ENCODE results near the gene AOPEP.

AOPEP gene

DNA sequence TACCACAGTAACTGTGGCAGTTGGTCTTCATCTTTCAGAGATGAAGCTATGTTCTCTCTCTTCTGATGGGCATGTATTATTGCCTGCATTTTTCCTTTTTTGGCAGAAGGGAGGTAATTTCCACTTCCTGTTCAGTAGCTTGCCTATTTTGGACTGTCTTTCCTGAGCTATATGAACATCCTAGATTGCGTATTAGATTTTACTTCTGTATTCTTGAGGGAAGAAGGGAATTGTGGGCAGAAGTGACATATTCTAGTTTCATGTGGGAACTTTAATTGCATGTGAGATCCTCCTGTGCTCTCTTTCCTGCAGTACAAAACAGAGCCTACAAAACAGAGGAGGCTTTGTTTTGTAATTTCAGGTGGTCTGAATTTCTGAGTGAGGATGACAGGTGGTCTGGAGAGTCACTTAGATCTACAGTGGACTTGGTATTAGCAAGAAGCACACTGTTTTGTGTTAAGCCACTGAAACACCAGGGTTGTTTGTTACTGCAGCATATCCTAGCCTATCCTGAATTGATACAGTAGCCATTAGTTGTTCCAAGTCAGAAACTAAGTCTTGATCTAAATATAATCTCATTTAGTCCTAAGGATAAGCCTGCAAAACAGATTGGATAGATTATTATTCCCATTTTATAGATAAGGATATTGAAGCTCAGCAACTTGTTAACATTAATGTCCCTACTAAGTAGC lies 68.1 kb downstream of the AOPEP start:
- no peak for DNase-seq (ENCODE audit: low read depth)

DNA sequence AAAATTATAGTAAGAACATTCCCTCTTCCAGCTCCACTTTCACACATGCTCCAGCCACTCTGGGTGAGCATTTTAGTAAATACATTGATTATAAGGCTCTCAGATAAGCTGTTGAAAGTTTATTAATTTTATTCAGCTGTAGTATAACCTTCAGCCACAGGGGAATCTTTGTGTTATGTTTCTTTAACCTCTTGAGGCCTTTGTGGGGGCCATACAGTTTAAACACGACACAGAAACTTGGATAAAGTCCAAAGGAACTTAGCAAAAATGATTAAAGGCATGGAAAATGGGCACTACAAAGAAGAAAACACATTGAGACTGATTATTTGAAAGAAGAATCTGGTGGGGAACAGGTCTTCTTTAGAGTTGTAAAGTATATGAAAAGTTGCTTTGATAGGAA lies 70.2 kb downstream of the AOPEP start:
- DNase-seq (ENCODE audit: low read depth), result no peak

DNA sequence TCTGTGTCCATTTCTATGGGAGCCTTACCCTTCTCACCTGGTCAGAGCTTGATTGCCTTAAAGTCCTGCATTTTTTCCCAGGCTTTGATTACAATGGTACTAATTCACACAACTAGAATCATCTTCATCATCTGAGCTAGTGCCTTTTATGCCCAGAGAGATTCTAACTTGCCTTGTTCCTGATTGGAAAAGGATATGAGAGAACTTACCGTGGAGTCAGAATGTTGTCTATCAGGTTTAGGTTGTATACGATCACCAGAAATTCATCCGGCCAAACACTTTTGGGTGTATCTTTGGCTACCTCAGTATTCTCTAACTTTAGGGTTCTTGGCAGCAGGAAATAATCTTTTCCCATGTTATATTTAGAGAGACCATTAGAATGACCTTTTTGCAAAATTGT lies 71.7 kb downstream of the AOPEP start:
- DNase-seq (ENCODE audit: low read depth), result no peak

DNA sequence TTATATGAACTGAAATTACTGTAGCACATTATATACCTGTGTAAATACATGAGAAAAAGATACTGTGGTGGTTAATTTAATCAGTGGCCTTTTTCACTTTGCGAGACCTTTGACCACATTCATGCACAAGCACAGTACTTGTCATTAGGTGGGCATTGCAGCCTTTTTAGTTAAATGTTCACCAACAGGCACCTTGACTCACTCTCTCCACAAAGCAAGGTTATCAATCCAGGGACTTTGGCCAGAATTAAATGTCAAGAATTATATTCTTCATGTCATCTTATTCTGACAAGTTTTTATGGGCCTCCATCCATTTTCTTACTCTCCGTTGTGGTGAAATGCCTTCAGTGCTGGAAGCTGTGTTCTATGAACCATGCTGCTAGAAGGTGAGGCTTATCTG lies 72.2 kb downstream of the AOPEP start:
- no peak for DNase-seq (ENCODE audit: low read depth)

DNA sequence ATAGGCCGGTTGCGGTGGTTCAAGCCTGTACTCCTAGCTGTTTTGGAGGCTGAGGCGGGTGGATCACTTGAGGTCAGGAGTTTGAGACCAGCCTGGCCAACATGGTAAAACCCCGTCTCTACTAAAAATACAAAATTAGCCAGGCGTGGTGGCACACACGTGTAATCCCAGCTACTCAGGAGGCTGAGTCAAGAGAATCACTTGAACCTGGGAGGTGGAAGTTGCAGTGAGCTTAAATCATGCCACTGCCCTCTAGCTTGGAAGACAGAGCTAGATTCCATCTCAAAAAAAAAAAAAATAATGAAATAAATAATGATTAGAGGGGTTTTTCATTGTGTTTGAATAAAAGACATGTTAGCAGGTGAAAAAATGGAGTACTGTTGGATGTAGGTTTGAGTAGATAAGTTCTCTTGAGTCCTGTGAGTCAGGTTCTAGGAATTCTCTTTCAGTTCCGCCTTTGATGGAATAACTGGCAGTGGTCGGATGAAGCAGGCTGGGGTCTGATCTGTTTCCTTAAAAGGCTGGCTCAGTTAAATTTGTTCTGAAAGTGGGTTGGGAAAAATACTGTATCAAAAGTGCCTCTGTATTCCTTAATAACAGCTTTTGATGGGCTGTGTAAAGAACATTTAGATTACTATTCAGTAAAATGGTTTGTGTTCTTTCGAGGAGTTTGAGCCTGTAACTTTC lies 73.2 kb downstream of the AOPEP start:
- DNase-seq (ENCODE audit: low read depth), result no peak

DNA sequence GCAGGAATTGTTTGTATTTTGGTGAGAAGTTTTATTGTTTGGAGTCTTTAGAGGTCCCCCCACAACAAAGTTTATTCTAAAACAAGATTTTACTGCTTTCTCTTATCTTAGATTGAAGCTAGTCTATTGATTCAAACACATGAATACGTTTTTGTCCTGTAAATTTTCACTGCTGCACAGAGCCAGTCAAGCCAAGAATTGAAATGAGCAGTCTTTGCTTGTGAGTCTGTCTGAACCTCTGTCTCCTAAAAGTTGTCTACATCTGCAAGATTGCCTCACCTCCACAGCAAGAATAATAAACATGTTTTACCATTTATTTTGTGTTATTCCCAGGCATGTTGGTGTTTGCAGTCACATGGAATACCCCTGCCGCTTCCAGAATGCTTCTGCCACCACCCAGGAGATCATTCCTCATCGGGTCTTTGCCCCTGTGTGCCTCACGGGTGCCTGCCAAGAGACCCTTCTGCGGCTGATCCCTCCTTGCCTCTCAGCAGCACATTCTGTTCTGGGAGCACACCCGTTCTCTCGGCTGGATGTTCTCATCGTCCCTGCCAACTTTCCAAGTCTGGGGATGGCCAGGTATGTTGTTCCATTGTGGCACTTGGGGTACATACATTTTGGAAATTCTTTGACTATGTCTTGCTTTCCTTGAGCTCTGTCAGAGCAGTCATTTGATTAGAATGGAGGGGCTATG lies 74.1 kb downstream of the AOPEP start:
- DNase-seq (ENCODE audit: low read depth), result no peak

DNA sequence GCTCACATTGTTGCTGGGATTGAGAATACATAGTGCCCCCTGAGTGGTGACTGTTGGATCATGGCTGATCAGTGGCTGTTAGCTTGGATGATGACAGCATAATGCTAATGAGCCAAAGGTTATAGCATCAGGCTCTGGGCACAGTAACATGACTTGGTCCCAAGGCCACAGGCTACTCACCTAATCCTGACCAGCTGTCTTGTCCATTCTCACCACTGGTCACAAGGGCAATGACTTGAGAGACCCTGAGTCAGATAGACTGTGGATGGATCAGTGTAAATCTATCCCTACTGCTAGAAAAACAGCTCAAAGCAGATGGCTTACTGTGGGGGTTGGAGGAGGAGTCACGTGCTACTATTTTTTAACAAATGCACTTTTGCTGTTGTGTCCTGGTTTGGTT lies 74.7 kb downstream of the AOPEP start:
- no peak for DNase-seq (ENCODE audit: low read depth)

DNA sequence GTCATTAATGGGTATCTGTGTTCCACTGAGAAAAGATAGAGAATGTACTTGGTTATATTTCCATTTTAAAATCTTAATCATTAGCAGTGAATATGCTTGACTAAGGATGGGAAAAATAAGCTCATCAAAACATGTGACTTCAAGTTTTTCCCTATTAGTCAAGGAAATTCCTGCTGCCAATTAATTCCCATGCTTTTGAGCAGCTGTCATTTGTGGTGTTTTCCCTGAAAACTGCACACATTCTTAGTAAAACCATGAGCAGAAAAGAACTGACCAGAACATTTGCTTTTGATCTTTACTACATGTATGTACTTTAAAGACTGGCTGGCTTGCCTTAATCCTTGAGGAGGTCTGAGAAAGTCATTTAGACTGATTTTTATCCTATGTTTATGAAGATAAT lies 75.2 kb downstream of the AOPEP start:
- no peak for DNase-seq (ENCODE audit: low read depth)

DNA sequence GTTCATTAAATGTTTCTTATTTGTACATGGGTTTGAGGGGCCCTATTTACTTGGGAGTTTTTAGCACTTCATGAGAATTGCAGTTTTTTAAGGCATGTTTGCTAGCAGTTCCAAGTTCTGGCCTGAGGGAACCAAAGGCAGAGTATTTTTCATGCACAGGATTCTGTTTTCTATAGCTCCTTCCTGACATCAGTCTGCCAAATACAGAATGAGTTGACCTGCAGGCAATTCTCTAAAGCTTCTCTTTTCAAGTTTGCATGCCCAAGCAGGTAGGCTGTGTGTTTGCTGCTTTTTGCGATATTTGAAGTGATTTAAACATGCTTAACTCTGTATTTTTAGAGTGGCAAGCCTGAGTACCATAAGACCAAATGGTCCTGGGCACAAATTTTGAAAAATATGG lies 75.8 kb downstream of the AOPEP start:
- DNase-seq (ENCODE audit: low read depth), result no peak

DNA sequence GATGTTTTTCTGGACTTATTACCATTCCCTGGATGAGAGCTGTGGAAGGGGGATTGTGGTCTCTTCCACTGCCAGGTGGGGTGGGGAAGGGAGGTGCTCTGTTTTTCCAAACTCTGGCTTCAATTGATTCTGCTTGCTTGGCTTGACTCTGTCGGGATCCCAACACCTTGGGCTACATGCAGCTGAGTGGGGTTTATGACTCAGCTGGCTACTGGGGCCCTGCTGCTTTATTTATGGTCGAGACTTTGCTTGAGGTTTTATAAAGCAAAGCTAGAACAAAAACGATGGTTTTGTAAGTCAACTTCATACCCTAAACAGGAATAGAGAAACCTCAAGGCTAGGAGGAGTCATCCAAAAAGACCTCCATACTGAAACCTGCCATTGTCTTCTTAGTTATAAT lies 76.3 kb downstream of the AOPEP start:
- DNase-seq (ENCODE audit: low read depth), result no peak

DNA sequence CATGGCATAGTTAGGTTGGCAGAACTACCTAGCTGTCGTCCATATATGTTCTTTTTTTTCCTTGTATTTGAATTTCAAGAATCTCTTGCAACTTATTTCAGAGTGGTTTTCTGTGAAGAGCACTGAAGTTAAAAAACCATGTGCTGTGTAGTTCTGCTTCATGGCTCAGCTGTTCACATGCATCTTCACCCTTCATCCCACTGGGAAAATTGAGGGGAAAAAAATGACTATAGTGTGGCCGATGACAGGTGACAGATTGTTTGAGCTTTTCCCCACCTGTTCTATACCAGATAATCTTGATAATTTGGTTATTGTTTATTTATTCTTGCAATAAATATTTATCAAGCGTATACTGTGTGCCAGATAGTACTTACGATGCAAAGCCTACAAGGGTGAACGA lies 77.8 kb downstream of the AOPEP start:
- no peak for DNase-seq (ENCODE audit: low read depth)

DNA sequence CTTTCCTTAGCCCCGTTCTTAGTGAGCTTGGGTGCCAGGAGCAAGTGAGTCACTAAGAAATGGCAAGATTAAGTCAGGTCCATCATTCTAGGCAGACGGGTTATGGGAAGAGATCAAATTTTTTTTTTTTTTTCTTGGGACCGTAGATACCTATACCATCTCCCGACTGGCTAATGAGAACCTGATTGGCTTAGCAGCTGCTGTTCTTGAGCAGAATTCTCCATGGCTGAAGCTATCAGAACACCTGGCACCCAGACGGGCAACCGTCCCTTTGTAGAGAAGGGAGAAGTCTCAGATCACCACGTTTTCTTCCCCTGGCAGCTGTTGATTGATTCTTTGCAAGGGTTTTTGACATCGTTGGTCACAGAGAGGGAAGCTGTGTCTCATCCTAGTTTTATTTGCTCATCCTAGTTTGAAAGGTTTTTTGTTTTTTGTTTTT lies 78.6 kb downstream of the AOPEP start:
- DNase-seq (ENCODE audit: low read depth), result no peak

DNA sequence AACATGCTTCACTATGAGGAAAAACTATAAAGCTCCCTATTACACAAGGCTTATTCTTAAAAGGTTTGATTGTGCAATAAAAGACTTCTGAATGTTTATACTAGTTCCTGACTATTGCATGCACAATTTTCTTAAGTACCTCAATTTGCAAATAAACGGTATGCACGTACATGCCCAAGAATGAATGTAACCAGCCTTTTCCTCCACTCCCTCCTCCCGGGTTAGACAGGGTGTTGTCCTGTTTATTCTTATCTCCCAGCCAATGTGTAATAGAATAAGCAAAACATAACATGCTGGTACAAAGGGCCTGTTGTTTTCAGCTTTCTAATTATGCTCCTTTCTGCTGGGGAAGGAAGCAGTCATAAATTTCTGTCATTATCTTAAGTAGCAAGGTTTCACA lies 79.1 kb downstream of the AOPEP start:
- no peak for DNase-seq (ENCODE audit: low read depth)

DNA sequence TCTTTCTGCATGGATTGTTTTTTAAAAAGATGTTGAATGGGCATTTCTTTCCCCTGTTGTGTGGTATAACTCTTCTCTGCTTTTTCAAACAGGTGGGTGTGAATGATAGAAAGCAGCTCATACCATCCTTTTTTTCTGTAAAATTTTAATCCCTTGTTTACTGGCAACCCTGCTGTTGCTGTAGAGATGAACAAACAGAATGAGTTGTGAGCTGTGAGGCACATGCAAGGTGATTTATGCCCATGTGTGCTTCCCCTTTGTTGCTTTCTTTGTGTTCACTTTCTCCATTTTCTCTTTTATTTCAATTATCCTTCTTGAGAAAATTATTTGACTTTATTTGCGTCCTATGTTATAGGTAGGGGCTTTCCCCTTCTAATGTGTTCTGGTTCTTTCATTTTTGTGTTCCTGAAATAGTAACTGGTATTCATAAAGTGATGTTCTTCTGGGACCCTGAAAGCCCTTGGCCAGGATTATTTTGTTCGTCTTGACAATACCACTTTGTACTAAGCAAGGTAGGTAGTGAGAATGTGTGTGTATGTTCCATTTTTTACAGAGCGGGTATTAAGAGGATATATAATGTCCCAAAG lies 79.9 kb downstream of the AOPEP start:
- DNase-seq (ENCODE audit: low read depth), result no peak

DNA sequence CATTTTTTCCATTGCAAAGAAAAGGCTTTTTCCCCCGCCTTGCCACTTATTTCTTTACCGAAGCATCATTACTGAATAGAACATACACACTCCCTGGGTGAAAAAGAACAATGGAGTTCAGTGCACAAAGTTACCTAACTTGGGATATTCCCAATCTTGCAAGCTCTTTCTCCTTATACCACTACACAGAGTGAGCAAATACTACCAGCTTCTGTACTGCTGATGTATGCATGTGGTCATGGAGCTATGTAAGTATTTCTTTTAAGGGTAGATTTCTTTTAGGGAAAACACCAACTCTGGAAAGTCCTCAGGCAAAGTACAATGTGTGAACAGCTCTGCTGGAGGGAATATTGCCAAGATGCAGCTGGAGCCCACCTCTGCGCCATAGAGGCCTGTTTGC lies 81.1 kb downstream of the AOPEP start:
- no peak for DNase-seq (ENCODE audit: low read depth)

DNA sequence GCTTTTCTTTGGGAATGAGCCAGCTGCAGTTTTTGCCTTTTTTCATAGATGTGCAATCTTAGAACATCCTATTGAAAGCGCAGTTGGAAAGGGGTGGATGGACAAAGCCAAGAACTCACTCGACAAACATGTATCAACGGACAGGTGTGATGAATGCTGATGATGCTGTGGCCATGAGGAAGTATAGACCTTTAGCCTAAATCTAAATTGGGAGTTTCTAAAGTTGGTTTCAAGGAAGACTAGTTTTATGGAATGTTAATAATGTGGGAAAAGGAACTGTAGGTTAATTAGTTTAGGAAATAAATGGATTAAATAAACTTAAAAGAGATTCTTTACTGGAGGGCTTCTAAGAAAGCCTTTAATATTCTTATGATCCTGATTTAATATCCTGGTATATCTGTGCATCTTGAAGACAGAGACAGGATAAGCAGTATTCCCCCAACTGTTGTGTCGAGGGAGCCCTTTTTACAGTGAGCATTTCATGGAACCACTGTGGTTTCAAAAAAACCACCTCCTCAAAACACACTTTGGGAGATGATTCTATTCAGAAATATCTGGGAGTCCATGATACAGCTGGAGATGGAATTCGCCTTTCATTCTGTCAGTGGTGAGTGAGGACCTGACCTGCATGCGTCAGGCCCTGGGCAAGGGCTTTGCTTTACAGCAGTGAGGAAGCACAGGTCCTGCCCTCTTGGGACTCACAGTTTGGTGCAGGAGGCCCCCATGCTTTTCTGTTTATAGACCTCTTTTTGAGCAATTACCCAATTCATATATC lies 82.6 kb downstream of the AOPEP start:
- no peak for DNase-seq (ENCODE audit: low read depth)

DNA sequence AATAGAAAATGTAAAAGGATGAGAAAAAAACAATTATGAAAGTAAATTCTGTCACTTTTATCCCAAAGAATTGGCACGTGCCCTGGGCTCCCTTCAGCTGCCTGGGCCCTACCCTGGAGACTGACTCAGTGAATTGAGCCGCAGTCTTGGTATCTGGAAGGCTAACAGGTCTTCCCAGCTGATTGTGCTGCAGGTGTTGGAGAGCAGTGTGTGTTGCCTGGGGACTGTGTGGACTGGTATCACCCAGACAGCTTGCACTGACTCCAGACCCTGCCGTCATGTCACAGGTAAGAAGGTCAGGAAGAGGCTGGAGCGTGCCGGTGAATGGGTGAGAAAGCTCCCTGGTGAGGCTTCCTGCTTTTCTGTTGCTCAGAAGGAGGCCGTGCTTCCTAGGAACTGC lies 83.3 kb downstream of the AOPEP start:
- DNase-seq (ENCODE audit: low read depth), result no peak

DNA sequence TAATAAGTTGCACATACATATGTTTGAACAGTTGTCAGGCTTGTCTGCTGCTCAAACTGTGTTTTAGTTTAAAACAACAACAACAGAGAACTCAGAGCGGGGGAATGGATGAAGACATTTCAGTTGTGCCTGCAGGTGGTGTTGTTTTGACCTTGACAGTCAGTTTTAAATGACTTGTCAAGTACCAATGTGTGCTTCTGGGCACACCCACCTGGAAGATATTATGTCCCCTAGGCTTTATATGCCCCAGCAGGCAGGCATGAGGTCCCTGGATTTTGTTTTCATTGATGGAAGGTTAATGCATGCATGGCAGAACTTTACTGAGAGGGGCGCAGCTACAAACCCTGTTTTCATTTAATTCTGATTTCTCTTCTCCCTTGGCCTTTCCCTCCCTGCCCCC lies 84.6 kb downstream of the AOPEP start:
- DNase-seq (ENCODE audit: low read depth), result no peak

DNA sequence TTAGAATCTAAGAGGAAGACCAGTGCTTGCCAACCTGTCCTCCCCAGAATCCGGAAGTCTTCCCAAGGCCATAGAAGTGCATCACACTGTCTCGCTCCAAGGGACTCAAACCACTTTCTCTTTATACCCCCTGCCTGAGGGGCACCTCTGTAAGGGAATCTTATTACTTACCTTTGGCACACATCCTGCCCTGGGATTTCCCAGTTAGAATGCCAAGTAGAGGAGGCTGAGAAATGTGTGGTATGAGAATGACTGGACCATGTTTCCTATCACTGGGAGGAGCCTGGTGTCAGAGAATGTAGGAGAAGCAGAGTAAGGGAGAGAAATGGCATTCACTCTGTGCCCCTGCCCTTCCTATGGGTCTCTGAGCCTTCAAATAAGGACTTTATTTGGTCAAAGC lies 85.8 kb downstream of the AOPEP start:
- no peak for DNase-seq (ENCODE audit: low read depth)

DNA sequence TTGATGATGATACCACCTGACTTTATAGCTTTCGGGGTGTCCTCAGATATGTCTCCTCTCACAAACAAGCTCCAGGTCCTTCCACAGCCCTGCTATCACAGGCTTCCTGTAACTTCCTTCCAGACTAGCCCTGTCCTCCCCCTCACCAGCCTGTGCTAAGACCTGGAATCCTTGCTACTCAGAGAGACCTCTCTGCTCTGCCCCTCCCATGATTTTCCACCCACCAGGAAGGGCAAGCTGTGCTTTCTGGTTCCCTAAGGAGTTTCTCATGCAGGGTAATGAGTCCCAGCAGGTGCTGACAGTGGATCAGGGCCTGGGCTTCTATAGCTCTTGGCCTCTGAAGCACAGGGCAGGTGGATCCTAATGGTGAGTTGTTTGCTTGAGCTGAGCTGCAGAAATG lies 86.9 kb downstream of the AOPEP start:
- no peak for DNase-seq (ENCODE audit: low read depth)

DNA sequence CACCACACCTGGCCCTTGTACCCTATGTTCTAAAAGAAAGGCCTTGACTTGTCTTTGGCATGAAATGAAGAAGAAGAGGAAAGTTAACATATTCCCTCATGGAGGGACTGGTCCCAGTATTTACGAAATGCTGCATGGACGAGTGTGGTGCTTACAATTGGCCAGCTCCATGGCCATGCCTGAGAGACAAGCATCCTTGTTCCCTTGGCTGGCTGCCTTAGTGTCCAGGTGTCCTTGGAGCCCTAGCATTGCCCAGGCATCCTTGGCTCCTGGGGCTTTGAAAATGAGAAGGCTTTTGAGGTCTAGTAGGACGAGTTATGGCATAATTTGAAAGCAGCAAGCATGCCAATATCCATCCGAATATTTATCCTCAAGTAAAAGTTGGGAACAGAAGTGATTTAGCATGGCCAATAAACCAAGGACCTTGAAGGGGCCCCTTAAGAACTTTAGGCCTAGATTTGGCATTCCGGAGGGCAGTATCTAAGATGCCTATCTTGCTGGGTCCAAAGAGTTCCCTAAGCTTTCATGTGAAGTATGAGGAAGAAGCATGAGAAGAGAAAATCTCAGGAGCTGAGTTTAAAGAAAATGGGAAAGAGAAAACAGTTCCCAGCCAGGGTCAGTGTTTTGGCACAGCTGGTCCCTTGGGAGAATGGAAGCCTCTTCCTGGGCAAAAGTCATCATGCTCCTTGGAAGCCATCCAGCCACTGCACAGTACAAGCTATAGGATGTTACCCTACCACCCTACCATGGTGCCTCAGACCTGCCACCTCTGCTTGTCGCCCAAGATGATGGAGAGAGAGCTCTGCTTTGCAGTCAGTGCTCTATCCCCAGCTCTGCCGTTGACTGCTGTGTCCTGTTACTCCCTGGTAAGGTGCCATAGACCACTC lies 91.0 kb downstream of the AOPEP start:
- no peak for DNase-seq (ENCODE audit: low read depth)

Data from stimulated activated CD4-positive, alpha-beta T cell treated with anti-CD3 and anti-CD28 coated beads, Interleukin-2, amount 100 ng/mL, for 4 hours (primary cell).